Kasumi-1 (cell line): ENCODE results near the gene KRT222.
A peak's percentile ranks its signal among the peaks of the same experiment; 100 is the strongest.

Experiments used
- DNase-seq, 2 experiments: peaks; one replicate each; lab custom pipeline; 2025; lab: John Stamatoyannopoulos, UW

KRT222 gene

DNA sequence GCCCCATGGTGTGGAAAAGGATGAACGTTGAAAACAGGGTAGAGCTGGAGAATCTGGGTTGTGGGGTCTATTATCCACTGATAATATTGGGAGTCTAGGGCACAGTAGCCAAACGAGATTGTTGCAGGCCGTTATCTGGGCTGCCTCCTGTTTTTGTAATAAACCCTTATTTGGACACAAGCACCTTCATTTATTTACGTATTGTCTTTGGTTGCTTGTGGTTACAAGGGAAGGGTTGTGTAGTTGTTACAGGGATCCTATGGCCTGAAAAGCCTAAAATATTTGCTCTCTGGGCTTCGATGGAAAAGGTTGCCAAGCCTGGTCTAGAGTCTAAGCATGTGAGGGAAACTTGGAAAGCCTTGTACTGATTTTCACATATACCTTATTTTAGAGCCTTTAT, 13.0 kb downstream of the KRT222 start:
- DNase-seq, result no peak

DNA sequence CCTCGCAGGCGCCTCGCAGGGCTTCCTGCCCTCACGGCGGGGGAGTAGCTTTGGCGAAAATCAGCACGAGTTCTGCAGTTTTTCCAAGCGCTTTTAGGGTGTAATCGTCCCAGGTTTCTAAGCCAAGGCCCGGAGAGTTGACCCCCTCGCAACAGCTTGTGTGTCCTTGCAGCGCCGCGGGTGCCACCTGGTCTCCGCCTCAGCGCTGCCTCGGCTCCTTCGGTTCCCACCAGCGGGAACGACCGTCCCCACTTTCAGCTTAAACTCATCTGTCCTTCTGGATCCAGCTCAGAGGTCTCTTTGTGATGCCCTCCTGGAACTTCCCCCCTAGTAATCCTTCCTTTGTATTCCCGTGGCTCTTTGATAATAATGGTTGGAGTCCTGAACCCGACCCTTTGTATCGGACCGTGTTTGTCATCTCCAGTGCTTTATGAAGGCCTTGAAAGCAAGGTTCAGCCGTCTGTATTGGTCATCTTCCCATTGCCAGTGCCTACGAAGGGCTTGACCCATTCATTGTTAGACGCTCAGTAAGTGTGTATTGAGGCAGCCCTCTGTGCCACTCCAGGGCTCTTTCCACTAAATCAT, 16.5 kb downstream of the KRT222 start:
- peak in 1 of 2 experiments; percentile 21 for DNase-seq

- DNase-seq, result peak; percentile 60 to 63
Measured at GRCh38 chr17:40647624-40648383, 17.2 kb downstream of the KRT222 start, which contains the start of gene SMARCE1. Gene SMARCE1, minus strand, starts transcription at chr17:40647818. Its CDS starts 2,016 bp downstream, at chr17:40645802.

DNA sequence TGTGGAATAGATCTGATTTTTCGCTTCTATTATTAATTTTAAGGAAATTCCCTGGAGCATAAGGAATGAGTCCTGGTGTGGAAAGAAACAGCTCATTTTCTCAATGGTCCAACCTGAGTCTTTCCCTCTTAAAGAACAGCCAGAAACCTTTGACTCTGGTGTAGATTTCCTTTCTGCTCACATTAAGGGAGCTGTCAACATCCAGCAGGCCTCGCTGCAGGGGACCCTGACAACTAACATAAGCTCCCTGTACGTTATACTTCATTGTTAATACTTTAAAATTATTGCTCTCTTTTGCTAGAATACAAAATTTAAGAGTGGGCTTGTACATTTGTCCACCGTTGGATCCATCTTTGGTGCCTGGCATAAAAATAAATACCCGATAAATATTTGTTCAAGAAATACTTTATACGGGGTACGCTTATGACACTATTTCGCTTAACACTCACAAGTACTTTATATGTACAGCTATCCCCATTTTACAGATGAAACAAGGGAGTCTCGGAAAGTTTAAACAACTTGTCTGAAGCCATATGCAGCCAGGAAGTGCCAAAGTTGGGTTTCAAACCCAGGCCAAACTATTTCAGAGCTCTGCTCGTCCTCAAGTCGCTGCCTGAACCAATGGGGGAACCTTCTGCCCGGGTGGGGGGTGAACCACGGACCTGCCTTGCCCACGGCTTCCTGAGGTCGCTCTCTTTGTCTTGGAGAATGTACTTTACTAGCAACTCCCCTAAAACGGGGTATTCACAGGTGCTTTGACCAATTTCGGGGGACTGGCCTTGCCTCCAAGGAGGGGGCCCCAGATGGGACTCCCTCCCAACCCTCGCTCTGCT, 18.0 kb downstream of the KRT222 start:
- peak; percentile 30 to 56 for DNase-seq

GRCh38 chr17:40645943-40646342, 19.0 kb downstream of the KRT222 start:
- no peak for DNase-seq

DNA sequence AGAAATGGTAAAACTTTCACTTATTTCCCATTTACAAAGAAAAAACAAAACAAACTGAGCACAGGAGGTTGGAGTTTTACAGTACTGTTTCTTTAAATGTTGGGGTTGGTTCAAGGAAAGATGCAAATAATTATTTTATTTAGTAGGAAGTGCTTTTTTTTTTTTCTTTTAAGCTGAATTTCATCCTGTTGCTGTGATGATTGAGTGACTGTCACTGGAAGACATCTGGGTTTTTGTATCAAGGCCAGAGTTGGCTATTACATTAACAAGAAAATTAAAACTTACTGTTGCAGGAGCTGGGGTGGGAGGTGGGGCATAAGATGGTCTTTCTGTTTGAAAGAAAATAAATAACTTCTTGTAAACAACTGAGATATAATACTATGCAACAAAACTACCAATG, 19.7 kb downstream of the KRT222 start:
- DNase-seq, result no peak

GRCh38 chr17:40637931-40638330, 27.0 kb downstream of the KRT222 start:
- no peak for DNase-seq

- no peak for DNase-seq
Measured at GRCh38 chr17:40633871-40634270, 31.1 kb downstream of the KRT222 start.

DNA sequence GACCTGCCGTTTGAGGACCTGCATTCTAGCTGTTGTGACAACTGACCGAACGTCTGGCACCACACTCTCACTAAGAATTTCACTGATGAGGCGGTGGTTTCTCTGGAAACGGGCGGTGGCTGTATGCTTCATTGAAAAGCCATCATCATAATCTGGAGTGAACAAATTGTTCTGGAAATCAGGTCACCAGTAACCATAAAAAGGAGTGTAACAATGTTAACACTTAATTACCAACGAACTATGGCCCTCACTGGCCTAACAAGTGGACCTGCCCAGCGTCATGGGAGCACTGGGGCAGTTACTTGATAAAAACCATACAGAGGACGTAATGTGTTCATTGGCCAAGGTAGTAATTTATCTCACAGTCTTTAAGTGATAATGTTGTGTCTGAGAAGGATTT, 32.8 kb downstream of the KRT222 start:
- no peak for DNase-seq

DNA sequence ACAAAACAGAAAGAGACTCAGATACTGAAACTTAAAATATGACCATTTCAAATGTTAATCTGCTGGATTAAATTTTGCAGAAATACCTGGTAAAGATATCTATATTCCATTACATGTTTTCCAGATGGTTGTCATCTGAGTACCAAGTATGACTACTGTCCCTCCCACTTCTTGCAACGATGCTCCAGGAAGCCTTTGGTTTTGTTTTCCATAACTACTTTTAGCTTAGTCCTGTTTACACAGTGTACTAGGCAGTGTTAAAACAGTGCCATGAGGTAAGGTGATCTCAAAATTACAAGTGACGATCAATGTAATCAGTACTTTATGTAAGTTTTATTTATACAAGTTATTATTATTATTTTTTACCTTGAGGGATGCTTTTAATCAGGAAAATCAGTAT, 35.1 kb downstream of the KRT222 start:
- no peak for DNase-seq

DNA sequence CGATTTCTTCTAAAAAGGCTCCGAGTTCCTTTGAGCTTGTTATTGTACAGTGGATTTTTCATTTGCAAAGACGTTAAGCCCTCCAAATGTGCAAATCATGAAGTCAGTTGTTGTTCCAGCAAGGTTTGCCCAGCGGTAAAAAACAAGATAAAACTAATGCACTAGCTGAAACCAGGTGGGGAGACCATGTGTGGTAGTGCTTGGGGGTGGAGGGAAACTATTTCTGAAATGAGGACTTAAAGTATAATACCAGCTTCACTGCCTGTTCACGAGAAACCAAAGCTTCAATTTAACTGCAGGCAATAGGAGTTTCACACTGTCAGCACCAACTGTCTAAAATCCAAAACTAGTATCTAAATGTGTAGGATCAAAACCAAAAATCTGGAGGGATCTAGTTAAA, 39.7 kb downstream of the KRT222 start:
- DNase-seq, result no peak

GRCh38 chr17:40623419-40624210, 41.4 kb downstream of the KRT222 start:
- no peak for DNase-seq

DNA sequence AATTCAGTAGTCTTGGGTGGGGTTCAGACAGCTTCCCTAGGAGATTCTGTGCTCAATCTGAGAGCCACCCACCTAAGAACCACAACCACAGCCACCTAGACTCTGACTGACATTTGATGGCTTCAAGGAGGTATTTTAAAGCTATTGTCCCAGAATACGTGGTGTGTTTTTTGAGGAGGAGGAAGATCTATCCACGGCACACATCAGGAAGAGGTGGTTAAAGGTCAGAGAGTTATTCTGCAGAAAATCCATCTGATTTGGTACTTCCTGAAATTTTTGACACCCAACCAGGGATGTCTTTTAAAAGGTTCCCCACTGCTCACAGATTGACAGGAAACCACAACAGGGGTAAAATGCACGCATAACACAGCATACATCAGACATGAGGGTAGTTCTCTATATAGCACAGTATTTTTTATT, 42.5 kb downstream of the KRT222 start:
- DNase-seq, result peak; percentile 51 to 55

- DNase-seq, result no peak
Measured at GRCh38 chr17:40621578-40621977, 43.4 kb downstream of the KRT222 start.

GRCh38 chr17:40621019-40621418, 44.0 kb downstream of the KRT222 start:
- no peak for DNase-seq

DNA sequence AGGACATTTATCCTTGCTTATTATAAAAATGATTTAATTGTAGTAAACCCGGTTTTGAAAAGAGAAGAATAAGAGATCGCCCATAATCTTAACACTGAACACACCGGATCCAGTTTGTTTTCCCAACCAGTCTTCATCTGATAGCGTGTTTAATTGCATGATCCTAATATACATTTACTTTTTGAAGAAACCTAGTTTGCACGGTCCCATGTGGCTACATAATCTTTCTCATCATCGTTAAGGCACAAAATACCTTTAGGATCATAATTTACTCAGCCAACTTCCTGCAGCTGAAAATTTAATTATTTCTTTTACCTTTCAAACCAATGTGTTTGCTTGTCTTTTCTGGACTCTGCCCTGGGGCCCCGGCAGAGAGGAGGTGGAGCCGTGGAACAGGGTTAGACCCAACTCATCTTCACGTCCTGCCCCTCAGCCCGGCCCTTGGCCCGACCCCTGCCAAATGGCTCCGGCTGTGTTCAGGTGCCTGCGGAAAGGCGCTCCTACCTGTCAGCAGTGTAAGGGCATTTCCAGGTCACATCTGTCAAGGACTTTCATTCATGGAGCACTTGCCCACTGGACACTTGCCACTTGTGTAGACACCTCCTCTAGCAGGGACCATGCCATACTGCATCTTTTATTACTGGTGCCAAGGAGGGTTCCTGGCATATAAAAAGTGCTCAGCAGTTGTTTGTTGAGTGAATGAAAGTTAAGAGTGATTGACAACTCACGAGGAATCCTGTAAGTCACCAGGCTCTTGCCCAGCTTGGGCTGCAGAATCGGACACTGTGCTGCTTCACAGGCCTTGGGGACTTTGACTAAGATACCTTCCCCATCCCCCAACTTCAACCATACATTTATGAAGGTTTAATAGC, 46.0 kb downstream of the KRT222 start:
- DNase-seq, result no peak

DNA sequence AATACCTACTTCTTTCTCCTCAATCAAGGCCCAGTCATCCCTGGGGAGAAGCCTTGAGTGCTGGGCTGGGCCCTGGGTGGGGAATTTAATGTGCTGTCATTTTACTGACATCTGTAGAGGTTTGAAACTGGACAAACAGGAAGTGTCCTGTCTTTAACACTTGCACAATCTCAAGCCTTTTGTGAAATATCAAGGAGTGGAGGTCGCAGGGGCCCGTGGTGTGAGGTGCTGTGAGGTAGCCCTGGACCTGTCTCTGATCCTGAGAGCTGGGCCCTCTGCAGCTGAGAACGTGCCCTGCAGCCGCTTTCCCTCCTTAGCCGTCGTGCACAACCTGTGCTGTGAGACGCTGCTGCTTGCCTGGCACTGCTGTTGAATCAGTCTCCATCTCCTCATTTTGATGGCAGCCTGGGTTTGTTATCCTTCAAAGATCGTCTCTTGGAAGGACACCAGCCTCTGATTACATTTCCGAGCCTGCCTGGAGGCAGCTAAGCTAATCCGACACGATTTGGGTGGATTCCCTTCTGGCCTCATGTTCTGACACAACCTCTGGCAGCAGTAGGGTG, 47.2 kb downstream of the KRT222 start:
- no peak for DNase-seq

GRCh38 chr17:40616592-40616991, 48.4 kb downstream of the KRT222 start:
- no peak for DNase-seq

DNA sequence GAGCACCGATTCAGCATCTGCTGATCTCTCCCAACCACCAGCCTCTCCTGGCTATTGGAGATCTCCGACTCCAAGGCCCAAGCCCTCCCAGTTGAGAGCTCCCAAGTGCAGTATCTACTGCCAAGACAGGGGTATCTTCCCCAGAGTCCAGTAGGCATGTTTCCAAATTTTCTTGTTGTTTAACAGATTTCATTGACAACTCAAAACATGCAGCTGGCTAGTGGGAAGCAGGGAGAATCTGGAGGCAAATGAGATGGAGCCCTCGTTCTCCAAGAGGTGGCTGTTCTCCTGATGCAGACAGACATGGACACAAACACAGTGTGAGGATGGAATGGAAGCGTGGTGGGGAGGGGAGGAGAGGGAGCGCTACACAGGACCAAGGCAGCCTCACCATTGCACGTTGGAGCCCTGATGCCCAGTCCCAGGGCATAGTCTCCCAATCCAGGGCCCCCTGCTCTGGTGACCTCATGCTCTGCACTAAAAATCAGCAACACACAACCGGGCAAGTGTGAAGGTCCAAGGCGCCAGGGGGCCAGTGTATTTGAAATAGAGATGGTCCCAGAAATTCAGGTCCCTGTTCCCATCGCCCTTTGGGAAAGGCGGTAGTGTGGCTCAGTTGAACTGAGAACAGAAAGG, 49.0 kb downstream of the KRT222 start:
- DNase-seq, result no peak
